ENCODE results near the gene SLC7A10. TPM values are rescaled to one million over a fixed set of nuclear protein-coding genes. Genes with fewer than 3 reads are reported as not detected.

Gene SLC7A10
- total RNA-seq, 2 experiments from 2014 or later = not detected

DNA sequence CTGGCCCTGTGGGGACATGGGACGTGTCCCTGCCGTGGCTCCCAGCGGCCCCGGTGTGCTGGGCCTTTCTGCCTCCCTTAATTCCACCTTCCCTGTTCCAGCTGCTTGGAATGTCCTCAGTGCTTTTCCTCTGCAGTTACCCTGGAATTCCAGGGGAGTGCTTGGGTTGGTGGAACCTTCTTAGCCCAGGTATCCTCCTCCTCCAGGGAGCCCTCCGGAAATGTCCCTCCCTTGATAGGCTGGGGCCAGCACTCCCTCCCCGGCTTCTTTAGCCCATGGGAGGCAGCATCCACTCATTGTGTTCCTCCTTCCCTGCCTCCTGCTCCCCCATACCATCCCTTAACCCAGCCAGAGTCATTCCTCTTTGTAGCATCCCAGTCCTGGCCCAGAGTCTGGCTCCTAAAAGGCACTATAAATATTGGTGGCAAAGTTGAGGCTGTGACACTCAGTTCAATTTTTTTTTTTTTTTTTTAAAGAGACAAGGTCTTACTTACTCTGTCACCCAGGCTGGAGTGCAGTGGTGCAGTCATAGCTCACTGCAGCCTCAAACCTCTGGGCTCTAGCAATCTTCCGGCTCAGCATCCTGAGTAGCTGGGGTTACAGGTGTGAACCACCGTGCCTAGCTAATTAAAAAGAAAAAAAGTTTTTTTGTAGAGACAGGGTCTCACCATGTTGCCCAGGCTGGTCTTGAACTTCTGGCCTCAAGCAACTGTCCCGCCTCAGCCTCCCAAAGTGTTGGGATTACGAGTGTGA is 13.7 kb upstream of the SLC7A10 start:
- Histone ChIP-seq H3K9me2 (ENCODE audit: insufficient read depth, low read length) (no peaks in the 10 kb centered on the region), H4K20me1 (ENCODE audit: insufficient read depth, low read length) (no peaks in the 10 kb centered on the region), H3K79me2 (ENCODE audit: insufficient read depth, low read depth, low read length) (no peaks in the 10 kb centered on the region), H2AFZ (ENCODE audit: low read length) (no peak overlapping the region), H3K4me1 (ENCODE audit: insufficient read depth, low read length, poor library complexity, severe bottlenecking) (no peaks in the 10 kb centered on the region), H3K9me3 (ENCODE audit: low read length) (no peaks in the 10 kb centered on the region), H3K36me3 (ENCODE audit: insufficient read depth, low read length) (no peaks in the 10 kb centered on the region), H3K27ac (ENCODE audit: low read depth, low read length, poor library complexity, severe bottlenecking) (no peak overlapping the region), H3K4me3 (ENCODE audit: low read depth, low read length, poor library complexity, severe bottlenecking) (no peak overlapping the region), H3K4me2 (ENCODE audit: low read length) (no peak overlapping the region)
- POLR2A ChIA-PET = interaction anchor here (0.6 to 0.7 kb wide), 4 partner anchors 16 to 913 kb away, joined by 3 to 5 read pairs (median 3); no protein-coding TSS in a partner anchor
- CTCF ChIA-PET (ENCODE audit: unreplicated experiment) = no interaction called here
- TF ChIP-seq, protein P1, sequence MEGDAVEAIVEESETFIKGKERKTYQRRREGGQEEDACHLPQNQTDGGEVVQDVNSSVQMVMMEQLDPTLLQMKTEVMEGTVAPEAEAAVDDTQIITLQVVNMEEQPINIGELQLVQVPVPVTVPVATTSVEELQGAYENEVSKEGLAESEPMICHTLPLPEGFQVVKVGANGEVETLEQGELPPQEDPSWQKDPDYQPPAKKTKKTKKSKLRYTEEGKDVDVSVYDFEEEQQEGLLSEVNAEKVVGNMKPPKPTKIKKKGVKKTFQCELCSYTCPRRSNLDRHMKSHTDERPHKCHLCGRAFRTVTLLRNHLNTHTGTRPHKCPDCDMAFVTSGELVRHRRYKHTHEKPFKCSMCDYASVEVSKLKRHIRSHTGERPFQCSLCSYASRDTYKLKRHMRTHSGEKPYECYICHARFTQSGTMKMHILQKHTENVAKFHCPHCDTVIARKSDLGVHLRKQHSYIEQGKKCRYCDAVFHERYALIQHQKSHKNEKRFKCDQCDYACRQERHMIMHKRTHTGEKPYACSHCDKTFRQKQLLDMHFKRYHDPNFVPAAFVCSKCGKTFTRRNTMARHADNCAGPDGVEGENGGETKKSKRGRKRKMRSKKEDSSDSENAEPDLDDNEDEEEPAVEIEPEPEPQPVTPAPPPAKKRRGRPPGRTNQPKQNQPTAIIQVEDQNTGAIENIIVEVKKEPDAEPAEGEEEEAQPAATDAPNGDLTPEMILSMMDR (conservative IDR thresholded peaks at IDR 0.05; ENCODE audit: low read length) = no peak
- TF ChIP-seq EZH2phosphoT487 (IDR thresholded peaks at IDR 0.05; ENCODE audit: borderline replicate concordance, low read depth, low read length) = no peak
- BruUV-seq (replicated peaks) = no TSS peak
- intact Hi-C loops (cut with micrococcal nuclease; ENCODE audit: unreplicated experiment) = loop anchor here (10.0 kb wide), 1 partner anchor 535 kb away; no protein-coding TSS in a partner anchor
- no peak for DNase-seq (ENCODE audit: low spot score)

DNA sequence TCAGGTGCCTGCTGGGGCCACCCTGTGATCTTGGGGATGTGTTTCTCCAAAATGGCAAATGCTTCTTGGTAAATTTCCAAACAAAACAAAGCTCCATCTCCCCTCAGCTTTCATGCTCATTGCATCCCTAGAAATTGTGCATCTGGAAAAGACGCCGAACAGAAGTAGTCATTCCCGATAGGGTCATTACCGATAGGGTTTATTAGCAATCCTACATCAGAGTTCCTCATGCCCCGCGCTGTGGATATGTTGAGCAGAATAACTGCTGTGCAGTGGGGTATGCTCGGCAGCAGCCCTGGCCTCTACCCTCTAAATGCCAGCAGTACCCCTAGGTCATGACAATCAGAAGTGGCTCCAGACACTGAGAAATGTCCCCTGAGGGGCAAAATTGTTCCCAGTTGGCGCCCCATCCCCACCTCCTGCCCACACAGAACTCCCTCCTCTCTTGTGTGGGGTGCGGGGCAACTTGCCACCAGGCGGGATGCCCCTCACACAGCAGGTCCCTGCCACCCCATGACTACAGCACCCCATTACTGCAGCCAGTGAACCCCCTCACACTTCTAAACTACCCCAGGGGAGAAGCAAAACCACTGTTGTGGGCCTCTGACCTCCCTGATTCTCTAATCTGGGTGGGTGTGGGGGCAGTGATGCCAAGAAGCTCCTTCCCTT is 13.0 kb upstream of the SLC7A10 start:
- DNase-seq (ENCODE audit: low spot score) = no peak
- H3K9me3 ChIP-seq (ENCODE audit: low read length) = no peaks in the 10 kb centered on the region
- H3K27ac ChIP-seq (ENCODE audit: low read depth, low read length, poor library complexity, severe bottlenecking) = no peak overlapping the region
- H3K79me2 ChIP-seq (ENCODE audit: insufficient read depth, low read depth, low read length) = no peaks in the 10 kb centered on the region
- CTCF ChIA-PET (ENCODE audit: unreplicated experiment) = interaction anchor here (0.5 kb wide), 1 partner anchor 33 kb away, joined by 3 read pairs; no protein-coding TSS in a partner anchor
- H3K36me3 ChIP-seq (ENCODE audit: insufficient read depth, low read length) = no peaks in the 10 kb centered on the region
- POLR2A ChIA-PET = no interaction called here
- no peaks in the 10 kb centered on the region for H3K4me1 ChIP-seq (ENCODE audit: insufficient read depth, low read length, poor library complexity, severe bottlenecking)
- no peak overlapping the region for H3K4me3 ChIP-seq (ENCODE audit: low read depth, low read length, poor library complexity, severe bottlenecking)
- BruUV-seq (replicated peaks) = no TSS peak
- no peak for TF ChIP-seq EZH2phosphoT487 (IDR thresholded peaks at IDR 0.05; ENCODE audit: borderline replicate concordance, low read depth, low read length)
- TF ChIP-seq, protein P1 (conservative IDR thresholded peaks at IDR 0.05; ENCODE audit: low read length) = no peak
- no peaks in the 10 kb centered on the region for H3K9me2 ChIP-seq (ENCODE audit: insufficient read depth, low read length)
- intact Hi-C loops (cut with micrococcal nuclease; ENCODE audit: unreplicated experiment) = loop anchor here (10.0 kb wide), 1 partner anchor 536 kb away; no protein-coding TSS in a partner anchor
- H4K20me1 ChIP-seq (ENCODE audit: insufficient read depth, low read length) = no peaks in the 10 kb centered on the region
- H3K4me2 ChIP-seq (ENCODE audit: low read length) = no peak overlapping the region
- no peak overlapping the region for H2AFZ ChIP-seq (ENCODE audit: low read length)
